ENCODE results near the gene SAMD3.

The SAMD3 gene

GRCh38 chr6:130206479-130206878 is 16.3 kb downstream of the SAMD3 start:
- peaks cover 0 to 33% of the 10 kb centered on the region in 2 experiments for H3K36me3 ChIP-seq (ENCODE audit: control insufficient read depth in 1 of 2, insufficient read depth in 2 of 2, low read depth in 1 of 2, low read length in 2 of 2)
- no peak overlapping the region for H3K23ac ChIP-seq (ENCODE audit: low read length in 2 of 2)
- no peaks in the 10 kb centered on the region for H3K4me1 ChIP-seq (ENCODE audit: control insufficient read depth, insufficient read depth, low read depth, low read length)
- no peak overlapping the region for H3K27ac ChIP-seq (ENCODE audit: low read length, poor library complexity, severe bottlenecking)
- WGBS, result 100% methylated on average over 1 of the region's 3 CpGs
- no peak overlapping the region for H4K8ac ChIP-seq (ENCODE audit: low read length)
- H3K18ac ChIP-seq (ENCODE audit: low read depth in 1 of 2, low read length in 2 of 2), result no peak overlapping the region
- no peak overlapping the region for H3K14ac ChIP-seq (ENCODE audit: low read length in 2 of 2)
- no peak overlapping the region for H3K4ac ChIP-seq (ENCODE audit: low read depth in 1 of 2, low read length in 2 of 2)
- DNase-seq, result no peak
- H3K27me3 ChIP-seq (ENCODE audit: control insufficient read depth in 1 of 2, insufficient read depth in 1 of 2, low read length in 2 of 2), result no peaks in the 10 kb centered on the region
- H4K91ac ChIP-seq (ENCODE audit: low read length), result no peak overlapping the region
- no peak overlapping the region for H3K4me3 ChIP-seq (ENCODE audit: insufficient read depth in 1 of 2, low read depth in 1 of 2, low read length in 2 of 2)
- H2BK5ac ChIP-seq (ENCODE audit: low read depth, low read length, poor library complexity, severe bottlenecking), result no peak overlapping the region
- H3K9ac ChIP-seq (ENCODE audit: low read length), result no peak overlapping the region
- no peak overlapping the region for H2AK5ac ChIP-seq (ENCODE audit: low read length, severe bottlenecking)
- no peaks in the 10 kb centered on the region for H3K79me1 ChIP-seq (replicated peaks; ENCODE audit: low read length, poor library complexity, severe bottlenecking)
- no peak overlapping the region for H2AFZ ChIP-seq (ENCODE audit: low read depth, low read length)
- H2BK120ac ChIP-seq (ENCODE audit: low read depth, low read length), result no peak overlapping the region
- H3K9me3 ChIP-seq (ENCODE audit: control insufficient read depth, low read length), result peaks cover 4% of the 10 kb centered on the region
- H3K4me2 ChIP-seq (ENCODE audit: low read length, poor library complexity, severe bottlenecking), result no peak overlapping the region
- no peak overlapping the region for H2BK12ac ChIP-seq (ENCODE audit: low read length in 2 of 2)
- H2BK15ac ChIP-seq (ENCODE audit: low read depth, poor library complexity, severe bottlenecking), result no peak overlapping the region

GRCh38 chr6:130204322-130204721 is 18.4 kb downstream of the SAMD3 start:
- Histone ChIP-seq H3K4me3 (ENCODE audit: insufficient read depth in 1 of 2, low read depth in 1 of 2, low read length in 2 of 2) (no peak overlapping the region), H2BK15ac (ENCODE audit: low read depth, poor library complexity, severe bottlenecking) (no peak overlapping the region), H3K9me3 (ENCODE audit: control insufficient read depth, low read length) (peaks cover 4% of the 10 kb centered on the region), H3K27ac (ENCODE audit: low read length, poor library complexity, severe bottlenecking) (no peak overlapping the region), H4K91ac (ENCODE audit: low read length) (no peak overlapping the region), H3K4me1 (ENCODE audit: control insufficient read depth, insufficient read depth, low read depth, low read length) (no peaks in the 10 kb centered on the region), H4K8ac (ENCODE audit: low read length) (no peak overlapping the region), H3K9ac (ENCODE audit: low read length) (no peak overlapping the region), H3K27me3 (ENCODE audit: control insufficient read depth in 1 of 2, insufficient read depth in 1 of 2, low read length in 2 of 2) (no peaks in the 10 kb centered on the region), H2AFZ (ENCODE audit: low read depth, low read length) (no peak overlapping the region), H3K18ac (ENCODE audit: low read depth in 1 of 2, low read length in 2 of 2) (no peak overlapping the region), H2BK120ac (ENCODE audit: low read depth, low read length) (no peak overlapping the region), H3K23ac (ENCODE audit: low read length in 2 of 2) (no peak overlapping the region), H2AK5ac (ENCODE audit: low read length, severe bottlenecking) (no peak overlapping the region), H3K14ac (ENCODE audit: low read length in 2 of 2) (no peak overlapping the region), H2BK5ac (ENCODE audit: low read depth, low read length, poor library complexity, severe bottlenecking) (no peak overlapping the region), H3K36me3 (ENCODE audit: control insufficient read depth in 1 of 2, insufficient read depth in 2 of 2, low read depth in 1 of 2, low read length in 2 of 2) (peaks cover 0 to 30% of the 10 kb centered on the region in 2 experiments), H3K4me2 (ENCODE audit: low read length, poor library complexity, severe bottlenecking) (no peak overlapping the region), H3K79me1 (replicated peaks; ENCODE audit: low read length, poor library complexity, severe bottlenecking) (no peaks in the 10 kb centered on the region), H3K4ac (ENCODE audit: low read depth in 1 of 2, low read length in 2 of 2) (no peak overlapping the region), H2BK12ac (ENCODE audit: low read length in 2 of 2) (no peak overlapping the region)
- no peak for DNase-seq
- WGBS, result 71% methylated on average over 3 of the region's 3 CpGs

- H2BK12ac ChIP-seq (ENCODE audit: low read length in 2 of 2), result no peak overlapping the region
- H2AFZ ChIP-seq (ENCODE audit: low read depth, low read length), result no peak overlapping the region
- H3K27me3 ChIP-seq (ENCODE audit: control insufficient read depth in 1 of 2, insufficient read depth in 1 of 2, low read length in 2 of 2), result no peaks in the 10 kb centered on the region
- H3K9ac ChIP-seq (ENCODE audit: low read length), result no peak overlapping the region
- WGBS, result 100% methylated on average over 1 of the region's 1 CpG
- H3K23ac ChIP-seq (ENCODE audit: low read length in 2 of 2), result no peak overlapping the region
- no peak overlapping the region for H4K91ac ChIP-seq (ENCODE audit: low read length)
- H3K14ac ChIP-seq (ENCODE audit: low read length in 2 of 2), result no peak overlapping the region
- no peak overlapping the region for H4K8ac ChIP-seq (ENCODE audit: low read length)
- no peak overlapping the region for H2BK15ac ChIP-seq (ENCODE audit: low read depth, poor library complexity, severe bottlenecking)
- no peak overlapping the region for H2BK120ac ChIP-seq (ENCODE audit: low read depth, low read length)
- no peak overlapping the region for H3K27ac ChIP-seq (ENCODE audit: low read length, poor library complexity, severe bottlenecking)
- no peak for DNase-seq
- no peak overlapping the region for H2BK5ac ChIP-seq (ENCODE audit: low read depth, low read length, poor library complexity, severe bottlenecking)
- H3K36me3 ChIP-seq (ENCODE audit: control insufficient read depth in 1 of 2, insufficient read depth in 2 of 2, low read depth in 1 of 2, low read length in 2 of 2), result peaks cover 0 to 26% of the 10 kb centered on the region in 2 experiments
- H3K18ac ChIP-seq (ENCODE audit: low read depth in 1 of 2, low read length in 2 of 2), result no peak overlapping the region
- H3K4me3 ChIP-seq (ENCODE audit: insufficient read depth in 1 of 2, low read depth in 1 of 2, low read length in 2 of 2), result no peak overlapping the region
- H3K4me2 ChIP-seq (ENCODE audit: low read length, poor library complexity, severe bottlenecking), result no peak overlapping the region
- no peak overlapping the region for H3K4ac ChIP-seq (ENCODE audit: low read depth in 1 of 2, low read length in 2 of 2)
- no peak overlapping the region for H2AK5ac ChIP-seq (ENCODE audit: low read length, severe bottlenecking)
- H3K79me1 ChIP-seq (replicated peaks; ENCODE audit: low read length, poor library complexity, severe bottlenecking), result no peaks in the 10 kb centered on the region
- no peaks in the 10 kb centered on the region for H3K4me1 ChIP-seq (ENCODE audit: control insufficient read depth, insufficient read depth, low read depth, low read length)
- H3K9me3 ChIP-seq (ENCODE audit: control insufficient read depth, low read length), result peaks cover 4% of the 10 kb centered on the region
These were observed 19.4 kb downstream of the SAMD3 start for GRCh38 chr6:130203370-130203769.

- H2BK12ac ChIP-seq (ENCODE audit: low read length in 2 of 2), result no peak overlapping the region
- H3K4me3 ChIP-seq (ENCODE audit: insufficient read depth in 1 of 2, low read depth in 1 of 2, low read length in 2 of 2), result no peak overlapping the region
- no peak overlapping the region for H3K23ac ChIP-seq (ENCODE audit: low read length in 2 of 2)
- no peak overlapping the region for H3K27ac ChIP-seq (ENCODE audit: low read length, poor library complexity, severe bottlenecking)
- WGBS, result 42% methylated on average over 6 of the region's 6 CpGs
- H3K18ac ChIP-seq (ENCODE audit: low read depth in 1 of 2, low read length in 2 of 2), result no peak overlapping the region
- H3K4ac ChIP-seq (ENCODE audit: low read depth in 1 of 2, low read length in 2 of 2), result no peak overlapping the region
- H3K4me1 ChIP-seq (ENCODE audit: control insufficient read depth, insufficient read depth, low read depth, low read length), result no peaks in the 10 kb centered on the region
- no peak overlapping the region for H2AFZ ChIP-seq (ENCODE audit: low read depth, low read length)
- no peak overlapping the region for H4K91ac ChIP-seq (ENCODE audit: low read length)
- H3K9ac ChIP-seq (ENCODE audit: low read length), result no peak overlapping the region
- no peak overlapping the region for H4K8ac ChIP-seq (ENCODE audit: low read length)
- no peak overlapping the region for H2BK120ac ChIP-seq (ENCODE audit: low read depth, low read length)
- H2BK5ac ChIP-seq (ENCODE audit: low read depth, low read length, poor library complexity, severe bottlenecking), result no peak overlapping the region
- H3K14ac ChIP-seq (ENCODE audit: low read length in 2 of 2), result no peak overlapping the region
- H3K27me3 ChIP-seq (ENCODE audit: control insufficient read depth in 1 of 2, insufficient read depth in 1 of 2, low read length in 2 of 2), result no peaks in the 10 kb centered on the region
- H2AK5ac ChIP-seq (ENCODE audit: low read length, severe bottlenecking), result no peak overlapping the region
- DNase-seq, result no peak
- no peaks in the 10 kb centered on the region for H3K9me3 ChIP-seq (ENCODE audit: control insufficient read depth, low read length)
- no peak overlapping the region for H3K4me2 ChIP-seq (ENCODE audit: low read length, poor library complexity, severe bottlenecking)
- no peak overlapping the region for H2BK15ac ChIP-seq (ENCODE audit: low read depth, poor library complexity, severe bottlenecking)
- no peaks in the 10 kb centered on the region for H3K79me1 ChIP-seq (replicated peaks; ENCODE audit: low read length, poor library complexity, severe bottlenecking)
- H3K36me3 ChIP-seq (ENCODE audit: control insufficient read depth in 1 of 2, insufficient read depth in 2 of 2, low read depth in 1 of 2, low read length in 2 of 2), result peaks cover 0 to 21% of the 10 kb centered on the region in 2 experiments
These were observed 20.0 kb downstream of the SAMD3 start for GRCh38 chr6:130202782-130203181.
